Measurements from ENCODE around the gene DRAXIN.

DRAXIN gene

DNA sequence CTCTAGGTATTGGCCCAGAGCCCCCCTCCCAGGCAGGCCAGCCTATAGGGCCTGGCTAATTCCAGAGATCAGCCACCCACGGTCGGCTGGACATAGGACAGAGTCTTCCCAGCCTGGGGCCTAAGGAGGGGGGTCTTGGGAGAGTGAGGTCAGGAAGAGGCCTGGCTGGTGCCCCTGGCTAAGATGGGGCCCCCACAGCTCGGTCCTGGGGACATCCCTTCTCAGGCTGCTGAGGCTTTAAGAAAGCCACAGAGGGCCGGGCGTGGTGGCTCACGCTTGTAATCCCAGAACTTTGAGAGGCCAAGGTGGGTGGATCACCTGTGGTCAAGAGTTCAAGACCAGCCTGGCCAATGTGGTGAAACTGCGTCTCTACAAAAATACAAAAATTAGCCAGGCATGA lies 73.0 kb downstream of the DRAXIN start:
- no peak for DNase-seq

DNA sequence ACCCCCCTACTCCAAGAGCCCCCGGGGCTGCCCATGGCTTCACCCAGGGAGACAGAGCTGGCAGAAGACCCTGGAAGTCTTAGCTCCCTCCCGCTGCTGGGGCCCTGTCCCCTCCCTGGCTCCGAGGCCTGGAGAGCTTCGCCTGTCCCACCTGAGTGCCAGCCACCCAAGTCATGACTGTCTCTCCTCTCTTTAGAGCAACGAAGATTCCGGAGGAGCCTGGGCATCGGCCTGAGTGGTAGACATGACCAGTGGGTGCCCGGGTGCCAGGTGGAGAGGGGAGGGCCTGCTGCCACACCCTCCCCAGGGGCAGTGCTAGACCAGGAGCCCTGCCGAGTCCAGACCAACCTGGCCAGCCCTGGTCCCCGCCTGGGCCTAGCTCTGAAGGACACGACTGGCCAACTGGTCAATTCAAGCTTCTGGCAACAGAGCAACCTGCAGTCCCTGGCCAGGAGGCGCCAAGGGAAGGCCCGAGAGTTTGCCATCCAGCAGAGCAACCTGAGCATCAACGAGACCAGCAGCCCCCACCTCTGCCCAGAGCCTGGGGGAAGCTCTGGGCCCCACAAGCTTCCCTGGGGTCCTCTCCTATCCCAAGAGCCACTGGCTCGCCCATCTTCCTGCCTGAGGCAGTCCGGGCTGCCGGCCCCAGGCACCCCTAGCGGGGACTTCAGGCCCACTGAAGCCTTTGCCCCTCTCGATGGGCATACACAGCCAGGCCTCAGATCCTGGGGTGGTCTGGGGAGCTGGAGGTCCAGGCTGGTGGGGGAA lies 74.3 kb downstream of the DRAXIN start:
- no peak for DNase-seq

GRCh38 chr1:11766429-11766776 lies 74.9 kb downstream of the DRAXIN start:
- DNase-seq = no peak

GRCh38 chr1:11767922-11768704 lies 76.6 kb downstream of the DRAXIN start:
- no peak for DNase-seq

DNA sequence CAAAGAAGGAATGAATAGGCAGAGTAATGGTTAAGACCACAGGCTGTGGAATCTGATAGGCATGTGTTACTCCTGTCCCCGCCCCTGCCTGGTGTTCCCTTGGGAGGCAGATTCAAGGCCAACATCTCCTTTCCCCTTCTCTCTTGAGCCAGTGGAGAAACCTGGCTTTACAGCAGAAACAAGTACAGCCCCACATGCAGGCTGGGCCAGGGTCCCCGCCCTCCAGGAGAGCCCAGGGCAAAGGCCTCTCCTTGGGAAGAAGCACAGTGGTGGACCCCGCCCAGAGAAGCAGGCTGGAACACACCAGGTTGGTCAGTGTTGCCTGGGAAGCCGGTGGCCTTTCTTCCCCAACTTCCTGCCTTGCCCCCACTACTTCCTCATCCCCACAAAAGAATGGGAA lies 77.3 kb downstream of the DRAXIN start:
- DNase-seq = no peak

GRCh38 chr1:11769274-11769673 lies 77.8 kb downstream of the DRAXIN start:
- no peak for DNase-seq

DNA sequence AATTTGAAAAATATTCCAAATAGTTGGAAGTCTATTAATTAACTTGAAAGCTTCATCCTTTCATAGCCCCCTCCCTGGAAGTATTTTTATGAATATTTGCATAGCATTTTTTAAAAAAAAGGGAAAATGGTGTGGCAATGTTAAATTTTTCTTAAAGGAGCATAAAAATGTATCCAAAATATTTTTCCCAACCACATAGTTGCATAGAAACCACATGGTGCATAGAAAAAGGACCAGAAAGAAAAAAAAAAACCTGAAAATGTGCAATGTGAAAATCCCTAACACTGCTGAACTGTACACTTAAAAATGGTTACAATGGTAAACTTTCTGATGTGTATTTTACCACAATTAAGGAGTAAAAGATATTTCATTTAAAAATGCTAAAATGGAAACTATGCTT lies 78.5 kb downstream of the DRAXIN start:
- DNase-seq = no peak

DNA sequence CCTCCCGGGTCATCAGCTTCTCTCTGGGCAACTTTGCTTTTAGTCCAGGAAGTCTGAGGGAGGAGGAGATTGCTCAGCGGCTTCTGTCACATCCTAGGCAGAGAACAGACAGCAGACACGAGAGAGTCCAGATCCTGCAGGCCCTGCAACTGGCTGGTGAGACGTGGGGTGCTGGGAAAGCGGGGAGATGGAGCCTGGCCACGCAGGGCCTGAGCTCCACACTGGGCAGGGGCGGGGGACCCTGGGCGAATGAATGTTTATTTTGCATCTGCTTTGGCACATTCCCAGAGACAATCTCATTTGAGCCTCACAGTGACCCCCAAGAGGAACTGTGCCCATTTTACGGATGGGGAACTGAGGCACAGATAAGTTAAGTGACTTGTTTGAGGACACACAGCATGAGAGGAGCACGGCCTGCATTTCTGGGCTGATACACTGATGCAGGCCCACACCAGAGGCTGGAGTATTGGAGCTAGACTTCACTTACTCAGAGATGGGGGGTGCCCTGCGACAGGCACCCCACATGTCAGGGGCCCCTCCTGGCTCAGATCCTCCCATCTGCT lies 80.1 kb downstream of the DRAXIN start:
- no peak for DNase-seq

DNA sequence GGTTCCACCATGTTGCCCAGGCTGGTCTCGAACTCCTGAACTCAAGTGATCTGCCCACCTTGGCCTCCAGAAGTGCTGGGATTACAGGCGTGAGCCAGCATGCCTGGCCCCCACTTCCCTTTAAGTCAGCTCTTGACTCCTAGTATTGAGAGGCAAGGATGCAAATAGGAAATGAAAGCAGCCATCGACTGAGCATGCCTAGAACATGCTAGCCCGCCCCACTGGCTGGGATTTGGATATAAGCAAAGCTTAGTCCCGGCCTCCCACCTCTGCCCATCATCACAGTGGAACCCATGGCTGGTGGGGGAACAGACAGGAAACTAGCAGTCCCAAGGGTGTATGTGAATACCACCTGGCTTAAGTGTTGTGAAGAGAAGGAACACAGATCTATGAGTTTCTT lies 80.9 kb downstream of the DRAXIN start:
- DNase-seq = no peak

DNA sequence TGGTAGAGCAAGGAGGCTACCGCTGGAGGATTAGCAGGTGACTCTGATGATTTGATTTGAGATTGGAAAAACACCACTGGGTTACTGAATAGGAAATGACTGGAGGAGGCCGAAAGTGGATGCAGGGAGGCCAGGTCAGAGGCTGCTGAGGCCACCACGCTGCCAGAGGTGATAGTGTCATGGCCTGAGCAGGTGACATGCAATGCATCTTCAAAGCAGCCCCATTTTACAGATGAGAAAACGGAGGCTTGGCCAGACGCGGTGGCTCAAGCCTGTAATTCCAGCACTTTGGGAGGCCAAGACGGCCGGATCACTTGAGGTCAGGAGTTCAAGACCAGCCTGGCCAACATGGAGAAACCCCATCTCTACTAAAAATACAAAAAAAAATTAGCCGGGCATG lies 83.2 kb downstream of the DRAXIN start:
- DNase-seq = no peak
